H1 (cell line): ENCODE measurements around the gene CHST8.

Source experiments
- CBX8 ChIP-seq: fragments of 300-800, 300-1000 bp; sonication (generic); IDR thresholded peaks from 2 replicates; pipeline ENCODE4 v1.7.1; 2016; ENCODE audit warnings: low read depth, low read length, borderline replicate concordance
- CTCF ChIP-seq, 3 experiments: IDR thresholded peaks; 1 replicate in 2 of 3; 2 replicates in 1 of 3; pipeline versions ENCODE4 v1.5.1 to v1.6.1; 2011; ENCODE audit warnings: low read length in 3 of 3, mild to moderate bottlenecking in 3 of 3, inconsistent platforms in 2 of 3, low read depth in 1 of 3, moderate library complexity in 1 of 3; ENCODE audit not compliant: insufficient read depth in 1 of 3; ENCODE audit errors: control extremely low read depth in 1 of 3
- HDAC6 ChIP-seq: IDR thresholded peaks from one replicate; pipeline ENCODE4 v1.7.1; 2012; ENCODE audit warnings: low read depth, mild to moderate bottlenecking, inconsistent platforms, low read length, moderate library complexity
- MAFK ChIP-seq: IDR thresholded peaks from 2 replicates; pipeline ENCODE4 v1.6.1; 2012; ENCODE audit warnings: low read depth, mild to moderate bottlenecking, improper control_type of control experiment, low read length
- MAX ChIP-seq: IDR thresholded peaks from 2 replicates; pipeline ENCODE4 v1.6.1; 2012; ENCODE audit warnings: inconsistent platforms
- POLR2A ChIP-seq, 2 experiments: IDR thresholded peaks; 1 replicate in 1 of 2; 2 replicates in 1 of 2; pipeline ENCODE4 v1.6.1; 2011; ENCODE audit warnings: low read depth in 2 of 2, low read length in 2 of 2, mild to moderate bottlenecking in 2 of 2; ENCODE audit errors: control extremely low read depth in 1 of 2
- TF ChIP-seq, protein P1 (sequence below): IDR thresholded peaks from 2 replicates; pipeline ENCODE4 v1.6.1; 2011; ENCODE audit warnings: low read depth, mild to moderate bottlenecking, low read length; ENCODE audit not compliant: insufficient read depth

GRCh38 chr19:33689138-33689746 is 67.5 kb downstream of the CHST8 start:
- no peak for TF ChIP-seq MAFK
- no peak for TF ChIP-seq MAX
- no peak for TF ChIP-seq CTCF (IDR thresholded peaks at IDR 0.05; ENCODE audit: control extremely low read depth in 1 of 3, insufficient read depth in 1 of 3, low read depth in 1 of 3, low read length in 3 of 3)
- no peak for TF ChIP-seq HDAC6
- no peak for TF ChIP-seq POLR2A (IDR thresholded peaks at IDR 0.05; ENCODE audit: control extremely low read depth in 1 of 2, low read depth in 2 of 2, low read length in 2 of 2)
- TF ChIP-seq, protein P1, sequence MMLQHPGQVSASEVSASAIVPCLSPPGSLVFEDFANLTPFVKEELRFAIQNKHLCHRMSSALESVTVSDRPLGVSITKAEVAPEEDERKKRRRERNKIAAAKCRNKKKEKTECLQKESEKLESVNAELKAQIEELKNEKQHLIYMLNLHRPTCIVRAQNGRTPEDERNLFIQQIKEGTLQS, result no peak
- TF ChIP-seq CBX8, result no peak
